Muscle layer of colon (tissue), 2 donors: ENCODE data around the gene SLC25A52.
A peak's percentile ranks its signal among the peaks of the same experiment; 100 is the strongest.
"Not testable (repeated sequence)": the region's sequence is repeated elsewhere in the genome, so short reads cannot be mapped to it uniquely, and the experiment has no call there.

Experiments used
- H3K27ac ChIP-seq: one replicate; pipeline ENCODE4 v1.7.0; 2013; ENCODE audit warnings: low read depth, mild to moderate bottlenecking, low read length, moderate library complexity
- H3K27me3 ChIP-seq, 2 donors: one replicate each; pipeline ENCODE4 v1.7.0; 2013; ENCODE audit warnings: low read length in 2 of 2, mild to moderate bottlenecking in 2 of 2; ENCODE audit not compliant: insufficient read depth in 2 of 2, control insufficient read depth in 1 of 2
- H3K36me3 ChIP-seq: one replicate; pipeline ENCODE4 v1.7.0; 2013; ENCODE audit warnings: mild to moderate bottlenecking, low read length; ENCODE audit not compliant: insufficient read depth
- H3K4me1 ChIP-seq: one replicate; pipeline ENCODE4 v1.7.0; 2013; ENCODE audit warnings: mild to moderate bottlenecking, low read length; ENCODE audit not compliant: insufficient read depth
- H3K4me3 ChIP-seq, 2 donors: one replicate each; pipeline ENCODE4 v1.7.0; 2013; ENCODE audit warnings: low read length in 2 of 2, low read depth in 1 of 2, mild to moderate bottlenecking in 1 of 2, moderate library complexity in 1 of 2
- H3K9ac ChIP-seq: one replicate; pipeline ENCODE4 v1.7.0; 2013; ENCODE audit warnings: low read length
- H3K9me3 ChIP-seq: one replicate; pipeline ENCODE4 v1.7.0; 2013; ENCODE audit warnings: mild to moderate bottlenecking, low read length
- donor health status: abdominal sarcoma.
- donor health status: Adenocarcinoma of cecum.

Gene SLC25A52

GRCh38 chr18:31738460-31739407, 21.9 kb downstream of the SLC25A52 start:
- H3K36me3 ChIP-seq: no peaks in the 10 kb centered on the region
- no peaks in the 10 kb centered on the region for H3K9me3 ChIP-seq
- H3K27ac ChIP-seq: no peak overlapping the region
- no peaks in the 10 kb centered on the region for H3K4me1 ChIP-seq
- H3K9ac ChIP-seq: no peak overlapping the region
- no peak overlapping the region for H3K4me3 ChIP-seq
- no peaks in the 10 kb centered on the region for H3K27me3 ChIP-seq

GRCh38 chr18:31736630-31737029, 24.1 kb downstream of the SLC25A52 start:
- no peak overlapping the region for H3K27ac ChIP-seq
- no peaks in the 10 kb centered on the region for H3K9me3 ChIP-seq
- H3K4me3 ChIP-seq: no peak overlapping the region
- no peaks in the 10 kb centered on the region for H3K36me3 ChIP-seq
- H3K27me3 ChIP-seq: no peaks in the 10 kb centered on the region
- H3K9ac ChIP-seq: no peak overlapping the region
- H3K4me1 ChIP-seq: no peaks in the 10 kb centered on the region

- no peak overlapping the region for H3K27ac ChIP-seq
Observed at GRCh38 chr18:31731628-31732027, 29.1 kb downstream of the SLC25A52 start.

GRCh38 chr18:31729196-31729595, 31.5 kb downstream of the SLC25A52 start:
- H3K27ac ChIP-seq, H3K4me3 ChIP-seq, H3K36me3 ChIP-seq, H3K4me1 ChIP-seq, H3K9ac ChIP-seq, H3K9me3 ChIP-seq, H3K27me3 ChIP-seq: not testable (repeated sequence)

More at GRCh38 chr18:31731628-31732027, 29.1 kb downstream of the SLC25A52 start:
- H3K36me3 ChIP-seq: no peaks in the 10 kb centered on the region
- H3K4me3 ChIP-seq: no peak overlapping the region
- no peaks in the 10 kb centered on the region for H3K9me3 ChIP-seq
- H3K9ac ChIP-seq: no peak overlapping the region
- H3K4me1 ChIP-seq: no peaks in the 10 kb centered on the region
- no peaks in the 10 kb centered on the region for H3K27me3 ChIP-seq

GRCh38 chr18:31723990-31724711, 36.5 kb downstream of the SLC25A52 start:
- no peak overlapping the region for H3K27ac ChIP-seq

GRCh38 chr18:31723639-31723989, 37.1 kb downstream of the SLC25A52 start:
- Histone ChIP-seq H3K4me3 (peak overlapping the region; percentile 31 to 80), H3K9ac (no peak overlapping the region), H3K4me1 (peaks cover 8% of the 10 kb centered on the region), H3K27me3 (no peaks in the 10 kb centered on the region), H3K9me3 (no peaks in the 10 kb centered on the region), H3K36me3 (no peaks in the 10 kb centered on the region), H3K27ac (no peak overlapping the region)

More at GRCh38 chr18:31723990-31724711, 36.5 kb downstream of the SLC25A52 start:
- Histone ChIP-seq H3K27me3 (no peaks in the 10 kb centered on the region), H3K9ac (peak overlapping the region; percentile 33), H3K4me1 (peaks cover 8% of the 10 kb centered on the region), H3K4me3 (peak overlapping the region; percentile 31 to 80), H3K9me3 (no peaks in the 10 kb centered on the region), H3K36me3 (no peaks in the 10 kb centered on the region)

- H3K4me1 ChIP-seq: peaks cover 8% of the 10 kb centered on the region
- H3K36me3 ChIP-seq: no peaks in the 10 kb centered on the region
- H3K27ac ChIP-seq: no peak overlapping the region
- no peaks in the 10 kb centered on the region for H3K27me3 ChIP-seq
- H3K9me3 ChIP-seq: no peaks in the 10 kb centered on the region
- H3K9ac ChIP-seq: no peak overlapping the region
- no peak overlapping the region for H3K4me3 ChIP-seq
Observed at GRCh38 chr18:31722369-31722957, 38.2 kb downstream of the SLC25A52 start.

- Histone ChIP-seq H3K4me3 (no peak overlapping the region), H3K27ac (no peak overlapping the region)
Observed at GRCh38 chr18:31721601-31722000, 39.1 kb downstream of the SLC25A52 start.

GRCh38 chr18:31720867-31721266, 39.8 kb downstream of the SLC25A52 start:
- peaks cover 8% of the 10 kb centered on the region for H3K4me1 ChIP-seq
- H3K9me3 ChIP-seq: no peaks in the 10 kb centered on the region
- no peak overlapping the region for H3K4me3 ChIP-seq
- H3K9ac ChIP-seq: no peak overlapping the region
- no peak overlapping the region for H3K27ac ChIP-seq
- H3K36me3 ChIP-seq: no peaks in the 10 kb centered on the region
- H3K27me3 ChIP-seq: no peaks in the 10 kb centered on the region

More at GRCh38 chr18:31721601-31722000, 39.1 kb downstream of the SLC25A52 start:
- Histone ChIP-seq H3K4me1 (peaks cover 8% of the 10 kb centered on the region), H3K9me3 (no peaks in the 10 kb centered on the region), H3K9ac (no peak overlapping the region), H3K27me3 (no peaks in the 10 kb centered on the region), H3K36me3 (no peaks in the 10 kb centered on the region)

- Histone ChIP-seq H3K9me3 (no peaks in the 10 kb centered on the region), H3K4me3 (no peak overlapping the region), H3K36me3 (no peaks in the 10 kb centered on the region), H3K27ac (no peak overlapping the region), H3K27me3 (no peaks in the 10 kb centered on the region), H3K4me1 (peaks cover under 1% of the 10 kb centered on the region), H3K9ac (no peak overlapping the region)
Observed at GRCh38 chr18:31719363-31720006, 41.2 kb downstream of the SLC25A52 start.

- Histone ChIP-seq H3K4me1 (no peaks in the 10 kb centered on the region), H3K27ac (no peak overlapping the region), H3K9ac (no peak overlapping the region), H3K4me3 (no peak overlapping the region), H3K9me3 (no peaks in the 10 kb centered on the region), H3K27me3 (no peaks in the 10 kb centered on the region), H3K36me3 (no peaks in the 10 kb centered on the region)
Observed at GRCh38 chr18:31718386-31718785, 42.3 kb downstream of the SLC25A52 start.
